CD14-positive monocyte (primary cell): ENCODE measurements around the gene SHB. TPM values are rescaled to one million over a fixed set of nuclear protein-coding genes. Genes with fewer than 3 reads are reported as not detected.
A peak's percentile ranks its signal among the peaks of the same experiment; 100 is the strongest.

Experiments
- DNase-seq, 3 donors: peaks; one replicate each; pipeline ENCODE4 v3.0.0-alpha.2; 2011 to 2022
- H2AFZ ChIP-seq: 2 replicates; pipeline ENCODE4 v1.6.0; 2012; ENCODE audit warnings: mild to moderate bottlenecking, low read depth, low read length, inconsistent platforms; ENCODE audit not compliant: insufficient read depth, poor library complexity, severe bottlenecking
- H3K27ac ChIP-seq, 2 donors: 1 replicate in 1 of 2; 2 replicates in 1 of 2; pipeline ENCODE4 v1.5.1; 2012 to 2013; ENCODE audit warnings: low read length in 2 of 2, control low read depth in 1 of 2, inconsistent platforms in 1 of 2, low read depth in 1 of 2, mild to moderate bottlenecking in 1 of 2
- H3K27me3 ChIP-seq, 2 donors: one replicate each; pipeline versions ENCODE4 v1.6.0 to v1.6.1; 2011 to 2013; ENCODE audit warnings: low read length in 2 of 2; ENCODE audit not compliant: control insufficient read depth in 2 of 2, insufficient read depth in 2 of 2
- H3K36me3 ChIP-seq, 2 donors: replicated peaks in 1 of 2; 1 replicate in 1 of 2; 2 replicates in 1 of 2; pipeline versions ENCODE4 v1.5.1 to v1.6.1; 2012 to 2013; ENCODE audit warnings: low read length in 2 of 2, control low read depth in 1 of 2, inconsistent platforms in 1 of 2, mild to moderate bottlenecking in 1 of 2; ENCODE audit not compliant: insufficient read depth in 2 of 2, control insufficient read depth in 1 of 2
- H3K4me1 ChIP-seq, 2 donors: 1 replicate in 1 of 2; 2 replicates in 1 of 2; pipeline versions ENCODE4 v1.5.1 to v1.6.1; 2012 to 2013; ENCODE audit warnings: low read length in 2 of 2, control low read depth in 1 of 2, inconsistent platforms in 1 of 2, mild to moderate bottlenecking in 1 of 2, moderate library complexity in 1 of 2; ENCODE audit not compliant: insufficient read depth in 2 of 2, control insufficient read depth in 1 of 2
- H3K4me2 ChIP-seq: replicated peaks from 2 replicates; pipeline ENCODE3; 2012; ENCODE audit warnings: low read length, moderate library complexity, mild to moderate bottlenecking; ENCODE audit not compliant: poor library complexity, severe bottlenecking; ENCODE audit errors: extremely low read depth
- H3K4me3 ChIP-seq, 3 experiments: fragments of 200-600 bp in 1 of 3; sonication (generic) in 1 of 3; replicated peaks in 1 of 3; 1 replicate in 2 of 3; 2 replicates in 1 of 3; pipeline ENCODE4 v1.5.1; 2011 to 2013; ENCODE audit warnings: low read length in 3 of 3, mild to moderate bottlenecking in 3 of 3, control low read depth in 2 of 3, low read depth in 2 of 3, inconsistent platforms in 1 of 3, moderate library complexity in 1 of 3
- H3K79me2 ChIP-seq: 2 replicates; pipeline ENCODE4 v1.6.0; 2012; ENCODE audit warnings: mild to moderate bottlenecking, control low read depth, inconsistent platforms, low read length, moderate library complexity; ENCODE audit not compliant: insufficient read depth
- H3K9ac ChIP-seq: 2 replicates; pipeline ENCODE4 v1.6.0; 2017; ENCODE audit warnings: low read length, mild to moderate bottlenecking; ENCODE audit not compliant: insufficient read depth, poor library complexity, severe bottlenecking
- H3K9me3 ChIP-seq, 2 donors: replicated peaks in 1 of 2; 1 replicate in 1 of 2; 2 replicates in 1 of 2; pipeline versions ENCODE4 v1.5.1 to v1.6.1; 2012 to 2013; ENCODE audit warnings: low read length in 2 of 2, control low read depth in 1 of 2; ENCODE audit not compliant: control insufficient read depth in 1 of 2, insufficient read depth in 1 of 2
- H4K20me1 ChIP-seq: 2 replicates; pipeline ENCODE4 v1.6.0; 2012; ENCODE audit warnings: mild to moderate bottlenecking, low read length, control low read depth, moderate library complexity; ENCODE audit not compliant: insufficient read depth
- H3K27ac Mint-ChIP-seq, 7 donors: one replicate each; pipeline ENCODE4 v1.8.0; 2020; ENCODE audit warnings: mild to moderate bottlenecking in 7 of 7, mixed read lengths in 7 of 7, moderate library complexity in 6 of 7, inconsistent platforms in 2 of 7
- H3K27me3 Mint-ChIP-seq, 3 donors: one replicate each; pipeline ENCODE4 v1.8.0; 2021 to 2022; ENCODE audit warnings: low read depth in 3 of 3, mild to moderate bottlenecking in 3 of 3, mixed read lengths in 3 of 3, moderate library complexity in 3 of 3, inconsistent platforms in 1 of 3
- H3K36me3 Mint-ChIP-seq, 2 donors: one replicate each; pipeline ENCODE4 v1.8.0; 2020; ENCODE audit warnings: mixed read lengths in 2 of 2, inconsistent platforms in 1 of 2, mild to moderate bottlenecking in 1 of 2
- H3K4me1 Mint-ChIP-seq: one replicate; pipeline ENCODE4 v1.8.0; 2020; ENCODE audit warnings: mild to moderate bottlenecking, mixed read lengths
- H3K4me3 Mint-ChIP-seq, 2 donors: one replicate each; pipeline ENCODE4 v1.8.0; 2020; ENCODE audit warnings: mild to moderate bottlenecking in 2 of 2, mixed read lengths in 2 of 2, moderate library complexity in 1 of 2
- H3K9me3 Mint-ChIP-seq, 7 donors: one replicate each; pipeline ENCODE4 v1.8.0; 2020 to 2022; ENCODE audit warnings: mixed read lengths in 7 of 7, mild to moderate bottlenecking in 6 of 7, moderate library complexity in 6 of 7, inconsistent platforms in 2 of 7
- WGBS: methylation state at CpG from one replicate; pipeline ENCODE4 v1.1.5; 2013; ENCODE audit warnings: missing lambda C conversion rate; ENCODE audit not compliant: insufficient coverage; 5-methylcytosine and 5-hydroxymethylcytosine counted together
- intact Hi-C, 2 donors: fragments of 100-400 bp; cut with micrococcal nuclease; formaldehyde crosslinking; loops; one replicate each; pipeline versions ENCODE4 v1.15.0 to v1.15.1; 2023
- polyA plus RNA-seq, 3 donors: library from polyadenylated mRNA; depleted of rRNA in 1 of 3; unstranded in 2 of 3; stranded (reverse) in 1 of 3; fragments of 300-500 nt in 2 of 3; fragments of >200 nt in 1 of 3; fragmentation: Illumina TruSeq in 2 of 3; gene quantifications; 1 replicate in 2 of 3; 2 replicates in 1 of 3; pipeline ENCODE4 v1.2.3, GENCODE V29; 2012 to 2021
- TF ChIP-seq, protein P1 (sequence below): fragments of 200-600 bp; IDR thresholded peaks from one replicate; pipeline ENCODE4 v1.8.0; 2022; ENCODE audit warnings: antibody characterized with exemption, mild to moderate bottlenecking

SHB gene
- polyA plus RNA-seq, 3 donors = 0.27 to 1.3 (median 0.31) TPM

DNA sequence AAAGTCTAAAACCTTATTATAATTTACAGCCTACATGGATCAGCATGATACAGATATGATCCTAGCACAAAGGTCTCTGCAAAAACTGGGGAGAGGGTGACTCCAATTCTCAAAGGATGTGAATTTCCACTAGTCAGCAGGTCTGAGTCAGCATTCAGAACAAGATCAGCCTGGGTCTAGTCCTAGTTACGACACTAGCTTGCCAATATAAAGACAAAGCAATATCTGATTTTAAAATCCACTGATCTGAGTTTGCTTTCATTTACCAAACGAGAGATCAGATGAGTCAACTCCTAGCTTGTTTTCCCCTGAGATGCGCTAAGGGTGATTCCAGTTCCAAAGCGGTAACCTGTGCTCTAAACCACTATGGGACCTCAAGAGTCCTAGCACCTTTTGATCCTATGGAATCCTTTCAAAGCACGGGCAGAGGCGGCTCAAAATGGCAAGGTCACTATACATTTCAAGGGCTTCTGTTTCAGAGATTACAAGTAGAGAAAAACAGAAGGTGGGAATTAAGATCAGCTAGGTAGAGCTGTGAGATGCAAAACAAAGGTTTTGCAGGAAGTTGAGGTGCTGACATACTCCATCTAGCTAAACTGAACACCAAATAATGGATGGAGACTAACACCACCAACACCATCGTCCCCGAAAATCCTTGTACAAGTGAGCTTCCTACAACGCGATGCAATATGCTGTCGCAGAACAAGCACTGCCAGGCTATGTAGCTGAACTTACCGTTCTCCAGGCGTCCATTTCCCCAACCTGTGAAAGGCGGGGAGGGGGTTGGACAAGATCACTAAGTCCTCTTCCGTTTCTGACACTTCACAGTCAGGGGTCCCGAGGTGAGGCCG is 166.0 kb downstream of the SHB start:
- WGBS = 22% methylated on average over 12 of the region's 17 CpGs
- H3K4me3 ChIP-seq = peak overlapping the region; percentile 50 to 93 (median 84)
- peaks cover 18 to 31% of the 10 kb centered on the region in 2 donors for H3K4me1 ChIP-seq
- peaks cover 14 to 23% of the 10 kb centered on the region in 2 donors for H3K36me3 ChIP-seq
- no peaks in the 10 kb centered on the region for H3K27me3 ChIP-seq
- TF ChIP-seq, protein P1, sequence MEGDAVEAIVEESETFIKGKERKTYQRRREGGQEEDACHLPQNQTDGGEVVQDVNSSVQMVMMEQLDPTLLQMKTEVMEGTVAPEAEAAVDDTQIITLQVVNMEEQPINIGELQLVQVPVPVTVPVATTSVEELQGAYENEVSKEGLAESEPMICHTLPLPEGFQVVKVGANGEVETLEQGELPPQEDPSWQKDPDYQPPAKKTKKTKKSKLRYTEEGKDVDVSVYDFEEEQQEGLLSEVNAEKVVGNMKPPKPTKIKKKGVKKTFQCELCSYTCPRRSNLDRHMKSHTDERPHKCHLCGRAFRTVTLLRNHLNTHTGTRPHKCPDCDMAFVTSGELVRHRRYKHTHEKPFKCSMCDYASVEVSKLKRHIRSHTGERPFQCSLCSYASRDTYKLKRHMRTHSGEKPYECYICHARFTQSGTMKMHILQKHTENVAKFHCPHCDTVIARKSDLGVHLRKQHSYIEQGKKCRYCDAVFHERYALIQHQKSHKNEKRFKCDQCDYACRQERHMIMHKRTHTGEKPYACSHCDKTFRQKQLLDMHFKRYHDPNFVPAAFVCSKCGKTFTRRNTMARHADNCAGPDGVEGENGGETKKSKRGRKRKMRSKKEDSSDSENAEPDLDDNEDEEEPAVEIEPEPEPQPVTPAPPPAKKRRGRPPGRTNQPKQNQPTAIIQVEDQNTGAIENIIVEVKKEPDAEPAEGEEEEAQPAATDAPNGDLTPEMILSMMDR = no peak
- H3K36me3 Mint-ChIP-seq = peaks cover 12 to 18% of the 10 kb centered on the region in 2 donors
- peak overlapping the region; percentile 86 for H3K4me2 ChIP-seq
- peak overlapping the region; percentile 84 for H3K9ac ChIP-seq
- peak in 2 of 3 donors; percentile 23 to 53 for DNase-seq
- H3K9me3 Mint-ChIP-seq = no peaks in the 10 kb centered on the region
- H3K27me3 Mint-ChIP-seq = peaks cover 0 to 2% (median 2%) of the 10 kb centered on the region in 3 donors
- H3K9me3 ChIP-seq = no peaks in the 10 kb centered on the region
- H3K79me2 ChIP-seq = peaks cover 43% of the 10 kb centered on the region
- peak overlapping the region; percentile 94 for H2AFZ ChIP-seq
- H3K4me3 Mint-ChIP-seq = peak overlapping the region; percentile 83 to 90
- H3K27ac ChIP-seq = peak overlapping the region; percentile 64 to 91
- peaks cover 25% of the 10 kb centered on the region for H3K4me1 Mint-ChIP-seq
- intact Hi-C loops = loop anchor here (5.0 to 10.0 kb wide), 5 partner anchors 89 to 418 kb away; partner anchors contain the start of genes DCAF10 (in 1 of the 2), EXOSC3 (in 1 of the 2), POLR1E (in 1 of the 2) and TOMM5 (in 1 of the 2)
- peaks cover 7% of the 10 kb centered on the region for H4K20me1 ChIP-seq
- H3K27ac Mint-ChIP-seq = peak overlapping the region; percentile 82 to 92 (median 84)

DNA sequence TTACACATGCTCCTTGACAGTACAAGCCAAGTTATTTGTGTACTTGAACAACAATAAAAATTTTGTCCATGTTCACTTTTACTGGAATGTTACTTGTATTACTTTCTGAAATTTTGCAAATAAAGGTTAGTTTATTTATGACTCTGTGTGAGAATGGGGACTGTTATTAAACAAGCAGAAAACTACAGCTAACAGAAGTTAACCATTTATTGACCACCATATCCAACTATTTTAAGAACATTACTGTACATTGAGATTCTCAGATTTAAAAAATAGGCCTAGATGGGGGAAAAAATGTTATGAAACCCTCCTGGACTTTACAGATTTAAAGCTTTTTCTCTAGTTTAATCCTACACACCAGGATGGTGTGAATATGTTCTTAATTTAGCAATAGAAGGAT is 166.9 kb downstream of the SHB start:
- Histone ChIP-seq H3K4me1 (peaks cover 17 to 30% of the 10 kb centered on the region in 2 donors), H3K27me3 (no peaks in the 10 kb centered on the region), H3K4me2 (peak overlapping the region; percentile 86), H3K9me3 (no peaks in the 10 kb centered on the region), H3K4me3 (no peak overlapping the region), H2AFZ (no peak overlapping the region), H4K20me1 (peaks cover 7% of the 10 kb centered on the region), H3K79me2 (peaks cover 43% of the 10 kb centered on the region), H3K36me3 (peaks cover 18 to 28% of the 10 kb centered on the region in 2 donors), H3K9ac (no peak overlapping the region), H3K27ac (no peak overlapping the region)
- peaks cover 17 to 23% of the 10 kb centered on the region in 2 donors for H3K36me3 Mint-ChIP-seq
- H3K4me3 Mint-ChIP-seq = no peak overlapping the region
- H3K4me1 Mint-ChIP-seq = peaks cover 23% of the 10 kb centered on the region
- no peak for DNase-seq
- TF ChIP-seq, protein P1 = no peak
- no peak overlapping the region for H3K27ac Mint-ChIP-seq
- no peaks in the 10 kb centered on the region for H3K9me3 Mint-ChIP-seq
- intact Hi-C loops = loop anchor here (5.0 to 10.0 kb wide), 5 partner anchors 90 to 417 kb away; partner anchors contain the start of genes DCAF10 (in 1 of the 2), EXOSC3 (in 1 of the 2), POLR1E (in 1 of the 2) and TOMM5 (in 1 of the 2)
- peaks cover 0 to 2% (median 0%) of the 10 kb centered on the region in 3 donors for H3K27me3 Mint-ChIP-seq
